ENCODE data around the gene AOAH.
A peak's percentile ranks its signal among the peaks of the same experiment; 100 is the strongest.

The AOAH gene

DNA sequence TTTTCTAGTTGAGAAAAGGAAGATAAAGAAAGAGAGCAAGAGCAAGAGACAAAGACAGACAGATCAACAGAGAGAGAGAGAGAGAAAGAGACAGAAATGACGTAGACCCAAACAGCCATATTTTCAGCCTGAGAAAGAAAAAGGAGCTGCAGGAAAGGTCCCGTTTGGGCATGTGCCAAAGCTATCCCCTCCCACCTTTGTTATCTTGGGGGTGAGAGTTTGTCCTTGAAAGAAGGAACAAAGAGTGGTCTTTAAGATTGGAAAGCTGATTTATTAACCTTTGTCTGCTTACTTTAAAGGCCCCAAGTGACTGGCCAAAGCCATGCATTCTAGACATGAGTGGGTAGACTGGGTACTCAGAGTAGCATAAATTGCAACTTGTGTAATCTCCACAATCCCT, 98.2 kb downstream of the AOAH start:
- no peak for DNase-seq

DNA sequence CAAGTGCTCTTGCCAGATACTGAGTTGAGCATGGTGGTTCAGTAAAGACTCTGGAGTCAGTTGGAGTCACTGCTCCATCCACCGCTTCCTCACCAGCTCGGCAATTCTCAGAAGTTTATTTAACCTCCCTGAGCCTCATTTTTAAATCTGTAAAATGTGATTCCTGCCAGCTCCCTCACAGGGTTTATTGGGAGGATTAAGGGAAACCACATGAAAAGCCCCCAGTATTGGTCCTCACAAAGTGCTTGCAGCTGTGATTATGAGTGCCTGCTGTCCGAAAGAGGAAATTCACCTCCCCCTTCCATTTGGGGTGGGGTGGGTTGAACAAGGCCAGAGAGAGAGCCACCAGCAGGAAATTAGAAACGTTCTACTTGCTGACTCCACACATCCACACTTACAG, 99.0 kb downstream of the AOAH start:
- DNase-seq: no peak

DNA sequence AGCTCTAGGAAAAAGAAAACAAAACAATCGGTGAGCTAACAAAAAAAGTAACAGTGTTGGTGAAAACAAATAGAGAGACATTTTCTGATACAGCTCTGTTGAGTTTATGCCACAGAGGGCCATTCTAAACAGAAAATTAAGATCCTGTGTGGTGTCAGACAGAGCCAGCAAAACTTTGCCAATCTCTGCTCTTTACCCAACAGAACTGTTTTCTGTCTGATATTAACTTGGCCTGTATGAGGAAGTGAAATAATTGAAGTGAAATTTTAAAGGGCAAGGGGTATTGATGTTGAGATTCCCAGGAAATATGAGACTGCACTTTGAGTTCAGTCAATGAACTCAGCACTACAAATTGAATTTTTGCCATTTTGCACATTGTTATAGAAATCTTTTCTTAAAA, 101.0 kb downstream of the AOAH start:
- no peak for DNase-seq

DNA sequence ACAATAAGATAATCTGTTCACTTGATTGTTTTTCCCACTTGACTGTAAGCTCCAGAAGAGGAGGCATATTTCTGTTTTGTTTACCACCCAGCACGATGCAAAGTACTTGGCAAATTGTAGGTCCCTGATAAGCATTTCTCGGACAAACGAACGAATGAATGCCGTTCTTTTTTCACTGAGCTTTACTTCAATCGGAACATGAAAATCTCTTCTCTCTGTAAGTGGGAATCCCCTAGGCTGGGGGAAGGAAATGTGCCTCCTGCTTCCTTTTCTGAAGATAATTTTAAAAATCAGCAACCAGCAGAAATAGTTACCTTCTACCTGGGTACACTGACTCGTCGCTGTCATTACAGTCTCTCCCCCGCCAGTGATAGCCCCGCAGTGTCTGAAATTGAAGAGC, 102.9 kb downstream of the AOAH start:
- DNase-seq: no peak

DNA sequence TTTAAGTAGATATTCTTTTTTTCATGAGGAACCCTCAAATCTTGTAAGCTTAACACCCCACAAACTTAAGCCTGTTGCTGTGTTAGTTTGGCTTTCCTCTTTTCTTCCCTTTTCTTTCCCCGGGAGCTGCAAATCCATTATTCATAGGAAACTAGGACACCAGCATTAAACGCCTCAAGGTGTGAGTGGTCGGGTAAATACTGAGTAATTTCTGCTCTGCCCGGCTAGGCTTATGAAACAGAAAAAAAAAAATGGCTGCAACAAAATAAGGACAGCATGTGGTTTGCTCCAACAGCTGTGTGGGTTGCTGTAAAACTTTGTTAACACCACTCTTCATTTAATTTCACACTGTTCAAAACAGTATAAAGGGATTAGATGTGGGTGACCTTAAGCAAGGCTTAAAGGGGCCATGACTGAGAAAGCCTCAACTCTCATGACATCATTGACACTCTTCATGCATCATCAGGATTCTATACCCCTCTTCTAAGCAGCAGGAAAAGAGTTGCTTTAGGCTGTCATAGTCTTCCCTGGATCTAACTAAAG, 104.1 kb downstream of the AOAH start:
- DNase-seq: no peak

DNA sequence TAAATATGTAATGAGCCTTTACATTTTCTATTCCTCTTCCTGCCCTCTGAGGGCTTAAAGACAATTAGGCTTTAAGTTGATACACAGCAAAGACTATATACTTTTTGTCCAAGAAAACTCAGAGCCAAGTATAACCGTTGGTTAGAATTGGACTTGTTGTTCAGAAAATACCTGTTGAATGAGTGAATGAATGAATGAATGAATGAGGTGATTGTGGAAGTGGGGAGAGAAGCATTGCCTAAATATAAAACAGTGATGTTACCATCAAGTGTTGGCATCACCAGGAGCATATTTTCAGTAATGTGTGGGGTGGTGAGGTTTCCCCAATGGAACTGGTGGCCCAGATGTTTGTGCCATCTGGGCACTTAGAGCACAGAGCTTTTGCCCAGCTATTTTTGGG, 106.9 kb downstream of the AOAH start:
- no peak for DNase-seq

DNA sequence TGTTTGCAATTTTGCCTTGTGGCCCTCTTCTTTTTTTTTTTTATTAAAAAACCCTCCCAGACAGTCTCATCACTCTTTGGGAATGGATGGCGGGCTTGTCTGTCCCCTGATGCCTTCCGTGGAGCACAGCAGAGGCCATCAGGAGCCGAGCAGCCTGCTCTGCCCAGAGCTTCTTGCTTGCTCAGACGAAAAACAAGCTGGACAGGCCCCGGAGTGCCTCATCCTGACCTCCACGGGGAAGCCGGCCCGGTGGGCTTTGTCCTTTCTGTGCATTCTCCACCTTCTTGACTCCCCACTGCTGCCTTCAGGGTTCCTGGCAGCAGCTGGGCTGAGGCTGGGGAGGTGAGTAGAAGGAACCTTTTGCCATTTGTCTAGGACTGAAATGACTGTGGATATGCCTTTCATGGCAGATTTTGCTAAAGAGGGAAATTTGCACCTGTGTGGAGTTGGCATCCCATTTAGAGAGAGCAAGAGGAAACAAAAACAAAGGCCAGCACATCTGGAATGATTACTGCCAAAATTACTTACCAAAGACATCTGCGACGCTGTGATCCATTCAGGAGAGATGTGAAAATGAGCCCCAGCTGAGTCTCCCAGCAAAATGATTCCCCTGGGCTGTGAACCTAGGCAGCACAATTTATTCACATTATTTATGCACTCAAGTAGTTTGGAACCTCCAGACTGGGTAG, 108.3 kb downstream of the AOAH start:
- no peak for DNase-seq

DNA sequence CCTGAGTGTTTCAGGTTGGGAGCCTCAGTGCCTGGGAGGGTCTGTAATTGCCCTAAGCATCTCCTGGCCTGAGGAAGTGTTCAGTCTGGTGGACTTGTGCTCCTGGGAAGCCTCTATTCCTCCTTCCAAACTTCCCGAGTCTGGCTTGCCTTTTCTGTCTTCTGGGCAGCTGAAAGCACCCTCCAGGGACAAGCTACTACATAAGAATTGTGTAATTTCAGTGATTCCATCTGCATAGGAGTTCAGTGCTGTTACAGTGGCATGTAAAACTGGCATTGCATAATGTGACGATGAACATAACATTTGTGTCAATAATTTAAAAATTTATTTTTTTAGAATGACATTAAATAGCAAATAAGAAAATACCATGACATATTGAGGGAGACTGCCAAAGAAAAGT, 109.3 kb downstream of the AOAH start:
- no peak for DNase-seq

DNA sequence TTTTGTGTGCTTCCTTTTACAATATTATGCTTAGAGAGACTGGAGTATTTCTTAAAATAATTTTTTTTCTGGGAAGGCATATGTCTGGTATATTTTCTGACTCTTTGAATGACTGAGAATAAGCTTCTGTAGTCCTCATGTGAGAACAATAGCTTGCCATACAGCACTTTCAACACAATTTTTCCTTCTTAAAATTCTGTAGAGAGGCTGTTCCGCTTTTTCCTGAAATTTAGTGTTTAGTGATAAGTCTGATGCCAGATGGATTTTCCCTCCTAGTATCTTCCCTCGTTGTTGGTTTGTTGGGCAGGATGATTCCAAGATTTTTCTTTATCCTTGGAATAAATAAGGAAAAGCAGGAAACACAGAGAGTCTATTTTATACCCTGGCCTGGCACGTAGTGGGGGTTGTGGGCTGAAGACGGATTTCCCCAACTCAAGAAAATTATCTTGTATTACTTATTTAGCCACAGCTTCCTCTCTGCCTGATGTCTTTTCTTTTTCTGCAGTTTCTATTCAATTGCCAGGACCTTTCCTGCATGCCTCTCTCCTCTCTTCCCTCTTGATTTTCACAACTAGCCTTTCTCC, 111.2 kb downstream of the AOAH start:
- DNase-seq: peak; percentile 36

DNA sequence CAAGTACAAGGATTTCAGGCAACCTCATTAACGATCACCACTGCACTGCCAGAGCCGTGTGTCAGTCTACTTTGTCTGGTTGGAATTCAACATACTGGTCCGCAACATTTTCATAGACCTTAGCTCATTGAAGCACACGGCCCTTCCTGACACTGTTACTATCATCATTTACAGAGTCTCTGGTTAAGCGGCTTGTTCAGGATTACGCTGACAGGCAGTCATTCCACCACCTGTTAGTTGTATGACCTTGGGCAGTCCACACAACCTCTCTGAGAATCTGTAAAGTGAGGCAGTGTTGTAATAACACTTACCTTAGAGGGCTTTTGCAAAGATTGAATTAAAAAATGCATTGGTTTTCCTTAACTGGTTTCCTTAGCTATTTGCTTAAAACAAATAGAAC, 112.6 kb downstream of the AOAH start:
- DNase-seq: no peak

DNA sequence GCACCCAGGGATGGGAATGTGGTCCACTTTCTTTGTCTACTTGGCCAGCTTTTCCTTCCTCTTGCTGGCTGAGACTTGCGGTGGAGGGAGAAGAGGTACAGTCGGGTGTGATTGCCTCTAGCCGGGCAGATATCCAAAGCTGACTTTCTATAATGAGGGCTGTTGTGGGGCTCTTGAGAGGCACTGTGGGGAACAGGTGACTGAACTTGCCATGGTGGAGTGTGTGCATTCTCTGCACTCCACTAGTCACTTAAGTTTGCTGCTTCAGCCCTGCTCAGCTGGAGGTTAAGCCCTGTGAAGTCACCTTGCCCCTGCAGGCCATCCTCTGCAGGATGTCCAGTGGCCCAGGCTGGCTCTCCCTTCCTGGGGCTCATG, 116.6 kb downstream of the AOAH start:
- DNase-seq: no peak

DNA sequence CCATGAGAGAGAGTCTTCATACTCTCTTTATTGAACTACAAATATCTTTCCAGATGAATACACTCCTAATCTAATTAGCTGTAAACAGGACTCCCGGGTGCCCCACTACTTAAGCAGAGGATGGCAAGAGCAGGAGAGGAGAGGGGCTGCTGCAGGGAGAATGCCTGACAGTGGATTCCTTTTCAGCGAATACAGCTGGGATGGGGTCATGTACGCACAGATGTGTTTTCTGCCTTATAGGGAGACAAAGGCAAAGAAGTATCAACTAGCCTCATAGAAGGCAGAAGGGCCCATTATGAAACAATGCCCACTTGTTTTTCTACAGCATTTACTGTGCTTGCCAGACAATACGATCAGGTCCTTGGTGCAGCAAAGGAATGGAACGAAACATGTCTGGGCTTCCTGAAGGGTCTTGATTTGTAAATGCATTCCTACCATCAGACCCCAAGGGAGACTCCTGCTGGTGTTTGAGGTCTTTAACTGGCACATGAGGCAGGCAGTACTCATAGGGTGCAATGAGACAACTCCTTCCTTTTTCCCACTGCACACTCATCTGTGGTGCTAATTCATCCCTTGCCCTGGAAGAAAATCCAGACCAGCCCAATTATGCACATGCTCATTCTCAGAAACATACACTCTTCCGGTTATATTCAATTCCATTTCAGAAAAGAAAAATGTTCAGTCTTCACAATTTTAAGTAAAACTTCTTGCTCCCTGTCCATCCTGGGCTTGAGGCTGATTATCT, 117.1 kb downstream of the AOAH start:
- DNase-seq: no peak

DNA sequence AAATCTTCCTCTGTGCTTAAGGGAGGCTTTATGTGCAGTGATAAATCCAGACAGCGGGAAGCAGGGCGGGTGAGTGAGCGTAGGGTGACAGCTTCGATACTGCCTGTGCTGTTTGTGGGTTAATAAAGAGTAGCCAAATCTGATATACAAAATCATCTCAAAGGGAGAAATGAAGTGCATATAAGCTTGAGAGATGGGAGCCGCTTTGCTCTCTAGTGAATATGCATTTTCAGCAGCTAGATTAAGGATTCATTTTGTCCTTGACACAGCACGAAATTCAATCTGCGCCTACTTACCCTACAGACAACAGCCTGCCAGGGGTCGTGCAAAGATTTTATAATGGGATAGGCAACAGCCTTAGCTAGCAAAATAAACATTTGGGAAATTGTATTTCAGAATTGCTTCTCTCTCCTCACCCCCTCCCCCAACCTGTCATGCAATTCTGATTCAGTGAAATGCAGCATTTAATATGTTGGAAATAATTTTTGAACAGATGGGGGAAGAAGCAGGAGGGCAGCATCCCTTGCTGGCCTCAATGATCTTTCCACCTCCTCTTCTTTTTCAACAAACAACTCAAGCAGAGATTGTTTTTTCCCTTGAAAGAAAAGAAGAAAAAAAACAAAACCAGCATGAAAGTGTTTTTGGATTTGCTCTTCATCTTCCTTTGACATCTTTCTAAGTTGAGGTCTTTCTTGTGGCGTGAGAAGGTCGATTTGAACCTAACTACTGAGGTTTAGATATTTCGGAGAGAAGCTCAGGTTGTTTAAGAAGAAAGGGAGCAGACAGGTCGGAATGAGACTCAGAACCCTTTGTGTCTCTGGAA, 117.9 kb downstream of the AOAH start:
- no peak for DNase-seq

DNA sequence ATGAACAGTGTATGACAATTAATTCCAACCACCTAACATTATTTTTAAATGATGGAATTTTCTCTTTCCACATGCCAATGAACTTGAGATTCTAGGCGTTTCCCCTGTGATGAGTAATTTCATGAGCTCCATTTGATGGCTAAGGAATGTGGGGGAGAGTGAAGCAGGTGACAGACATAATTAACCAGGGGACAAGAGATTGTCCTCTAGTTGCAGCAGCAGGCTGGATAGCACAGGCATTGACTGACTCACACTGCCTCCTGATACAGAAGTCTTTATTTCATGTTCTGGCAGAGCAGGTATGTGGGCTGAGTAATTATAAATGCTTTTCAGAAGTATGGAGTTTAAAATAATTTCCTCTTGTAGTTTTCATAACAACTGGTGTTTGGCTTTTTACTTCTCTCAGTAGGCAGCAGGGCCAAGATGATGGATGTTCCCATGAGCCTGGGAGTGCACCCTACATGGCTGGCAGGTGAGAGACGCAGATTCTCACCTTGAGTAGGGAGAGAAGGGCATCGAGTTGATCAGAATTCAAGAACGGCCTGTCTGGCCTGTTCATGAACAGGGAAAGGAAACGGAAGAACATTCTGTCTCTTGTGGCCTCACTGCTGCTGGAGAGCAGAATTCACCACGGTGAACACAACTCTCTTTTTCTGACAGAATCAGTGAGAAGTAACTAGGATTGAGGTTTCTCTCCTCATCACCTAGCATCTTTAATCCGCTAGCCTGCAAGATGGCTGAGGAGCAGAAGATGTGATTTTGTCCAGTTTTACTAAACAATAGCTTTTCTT, 118.8 kb downstream of the AOAH start:
- DNase-seq: no peak

DNA sequence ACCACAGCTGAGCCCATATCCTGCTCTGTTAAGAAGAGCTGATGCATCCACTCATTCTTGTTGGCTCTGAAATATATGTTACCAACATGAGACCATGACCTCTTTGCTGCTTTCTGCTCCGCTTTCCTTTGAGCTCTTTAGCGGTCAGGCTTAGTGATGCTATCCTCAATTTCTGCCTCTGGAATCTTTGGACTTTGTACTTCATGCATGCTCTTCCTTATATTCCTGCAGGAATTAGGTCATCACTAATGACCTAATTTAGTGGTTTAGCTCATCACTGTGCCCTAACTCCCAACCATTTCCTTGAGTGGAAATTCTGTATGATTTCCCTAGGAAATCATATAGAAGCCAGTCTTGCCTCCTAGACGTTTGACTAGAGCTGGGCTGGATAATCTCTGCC, 119.5 kb downstream of the AOAH start:
- DNase-seq: no peak

DNA sequence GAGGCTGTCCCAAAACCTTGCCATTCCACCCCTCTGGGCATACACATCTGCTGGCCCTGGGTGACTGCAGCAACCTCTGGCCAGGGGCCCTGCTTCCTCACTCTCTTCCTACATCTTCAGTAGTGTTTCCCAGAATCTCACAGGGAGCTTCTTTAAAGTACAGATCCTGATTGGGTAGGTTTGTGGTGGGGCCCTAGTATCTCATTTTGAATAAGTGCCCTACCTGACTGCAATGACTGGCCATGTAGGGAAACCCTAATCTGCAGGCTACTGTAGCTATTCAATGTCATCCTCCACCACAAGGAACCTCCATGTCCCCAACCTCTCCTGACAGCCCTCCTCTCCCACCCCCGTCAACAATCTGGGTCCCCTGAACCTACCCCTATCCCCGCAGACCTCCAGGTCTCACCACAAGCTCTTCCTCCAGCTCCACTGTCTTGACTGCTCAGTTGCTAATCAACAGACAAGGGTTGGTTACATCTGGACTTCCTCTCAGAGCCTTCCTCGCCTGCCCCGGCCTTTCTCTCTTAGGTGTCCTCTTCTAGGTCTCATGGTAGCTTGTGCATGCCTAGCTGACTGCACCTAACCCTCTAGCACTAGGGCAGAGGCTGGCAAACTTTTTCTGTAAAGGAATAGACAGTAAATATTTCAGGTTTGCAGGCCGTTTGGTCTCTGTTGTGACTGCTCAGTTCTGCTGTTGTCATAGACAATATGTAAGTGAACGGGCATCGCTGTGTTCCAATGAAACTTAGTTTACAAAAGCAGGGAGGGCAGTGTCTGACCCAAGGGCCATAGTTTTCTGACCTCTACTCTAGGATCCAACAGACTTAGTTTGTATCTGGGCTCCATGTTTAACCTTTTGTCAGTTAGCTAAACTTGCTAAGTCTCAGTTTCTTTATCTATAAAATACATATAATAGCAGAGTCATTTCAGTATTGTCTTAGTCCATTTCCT, 121.1 kb downstream of the AOAH start:
- peak; percentile 35 for DNase-seq

DNA sequence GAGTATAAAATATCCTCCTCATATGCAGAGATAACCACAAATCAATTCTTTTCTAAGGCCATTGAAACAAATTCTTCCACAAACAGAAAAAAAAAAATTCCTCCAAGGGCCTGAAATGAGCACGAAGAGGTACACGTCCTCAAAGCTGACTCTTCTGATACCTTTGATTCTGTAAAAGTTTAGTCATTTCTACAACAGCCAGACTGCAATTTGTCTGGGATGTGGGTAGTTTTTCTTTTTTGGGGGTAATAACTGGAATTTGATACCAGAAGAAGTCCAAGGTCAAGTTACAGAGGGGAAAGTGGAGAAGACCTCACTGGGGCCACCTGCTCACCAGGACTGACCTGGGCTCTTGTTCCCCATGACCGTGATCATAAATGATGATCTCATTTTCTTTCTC, 121.8 kb downstream of the AOAH start:
- DNase-seq: no peak

DNA sequence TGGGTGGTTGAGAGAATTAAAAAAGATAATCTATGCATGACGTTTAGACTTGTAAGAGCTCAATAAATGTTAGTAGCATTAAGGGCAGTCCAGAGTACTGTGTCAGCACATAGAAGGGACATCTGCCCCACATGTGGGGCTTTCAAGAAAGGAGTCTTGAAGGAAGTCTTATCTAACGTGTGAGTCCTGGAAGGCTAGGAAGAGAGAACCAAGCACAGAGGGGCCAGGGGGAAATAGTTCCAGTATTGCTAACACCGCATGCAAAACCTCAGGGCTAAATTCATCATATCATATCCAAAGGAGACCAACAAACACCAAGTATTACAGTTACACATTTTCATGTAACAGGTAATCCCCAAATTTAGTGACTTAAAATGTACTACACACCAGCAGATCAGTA, 122.7 kb downstream of the AOAH start:
- no peak for DNase-seq

DNA sequence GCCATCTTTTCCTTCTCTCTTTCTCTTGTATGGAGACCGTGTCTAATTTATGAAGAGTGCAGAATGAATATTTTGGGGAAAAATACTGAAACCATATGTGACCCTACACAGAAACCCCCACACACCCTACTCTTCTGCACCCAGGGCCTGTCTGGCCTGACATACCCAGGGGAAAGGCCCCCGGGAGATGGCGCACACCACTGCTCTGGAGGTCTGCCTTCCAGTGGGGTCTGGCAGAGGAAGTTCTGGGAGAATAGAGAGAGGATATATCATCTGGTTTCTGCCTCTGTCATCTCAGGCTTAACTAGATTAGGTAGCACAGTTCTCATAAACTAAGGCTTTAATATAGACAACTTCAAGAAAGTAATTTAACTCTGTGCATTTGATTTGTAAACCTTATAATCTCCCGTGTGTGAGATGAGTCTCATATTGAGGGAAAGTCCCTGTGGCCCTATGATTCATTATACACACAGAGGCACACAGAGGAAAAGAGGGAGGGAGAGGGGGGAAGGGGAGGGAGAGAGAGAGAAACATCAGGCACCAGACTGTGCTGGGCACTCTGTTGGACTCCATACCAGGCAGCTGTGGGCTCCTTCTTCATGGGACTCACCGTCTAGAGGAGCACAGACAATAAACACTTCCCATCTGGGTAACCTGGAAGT, 123.3 kb downstream of the AOAH start:
- no peak for DNase-seq

DNA sequence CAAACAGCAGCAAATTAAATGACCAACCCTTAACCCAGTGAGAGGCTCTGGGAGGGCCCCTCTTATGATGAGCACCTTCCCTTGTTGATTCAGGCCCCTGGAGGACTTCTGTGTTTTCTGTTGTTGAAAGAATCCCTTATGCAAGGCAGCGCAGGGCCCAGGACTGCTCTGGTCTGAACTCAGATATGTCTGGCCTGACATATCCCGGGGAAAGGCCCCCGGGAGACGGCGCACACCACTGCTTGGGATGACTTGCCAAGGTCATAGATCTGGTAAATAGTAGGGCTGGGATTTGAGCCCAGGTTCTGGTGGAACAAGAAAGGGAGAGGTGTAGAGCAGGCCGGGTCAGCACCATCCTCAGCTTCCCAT, 124.0 kb downstream of the AOAH start:
- DNase-seq: no peak
